ENCODE measurements around the gene LRRC28. TPM values are rescaled to one million over a fixed set of nuclear protein-coding genes. Genes with fewer than 3 reads are reported as not detected.

The LRRC28 gene
- total and polyA plus RNA-seq, 4 donors, result 7.7 to 66.1 (median 13.0) TPM

DNA sequence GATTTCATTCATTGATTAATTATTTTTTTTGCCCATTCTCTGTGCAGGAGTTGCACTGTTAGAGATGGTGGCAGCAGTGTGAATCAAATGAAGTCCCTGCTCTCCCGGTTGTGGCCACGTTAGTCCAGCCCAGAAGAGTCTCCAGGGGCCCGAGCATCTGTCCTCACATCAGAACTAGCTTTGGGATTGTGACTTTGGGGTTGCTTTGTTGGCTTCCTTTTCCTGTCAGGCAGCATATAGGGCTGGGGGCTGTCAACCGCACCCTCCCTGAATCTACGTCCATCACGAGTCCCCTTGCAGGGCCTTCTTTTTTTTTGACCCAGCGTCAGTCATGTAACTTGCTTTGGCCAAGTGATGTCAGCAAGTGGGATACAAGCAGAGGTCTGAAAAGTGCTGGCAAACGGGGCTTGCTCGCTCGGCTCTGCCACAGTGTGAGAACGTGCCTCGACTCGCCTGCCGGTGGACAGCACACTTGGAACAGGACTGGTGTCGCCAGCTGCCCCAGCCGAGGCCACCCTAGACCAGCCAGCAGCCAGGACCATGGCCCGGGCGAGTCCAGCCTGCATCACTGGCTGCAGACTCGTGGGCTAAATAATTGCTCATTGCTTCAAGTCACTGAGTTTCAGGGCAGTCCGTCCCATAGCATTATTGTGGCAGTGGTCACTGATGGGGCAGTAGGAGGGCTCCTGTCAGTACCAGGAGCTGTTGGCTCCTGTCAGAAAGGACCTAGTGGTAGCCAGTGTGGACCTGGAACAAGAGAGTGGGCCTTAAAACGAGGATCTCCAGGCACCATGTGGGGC is 162.9 kb downstream of the LRRC28 start:
- no peak for DNase-seq
- no peak overlapping the region for H3K4me3 ChIP-seq
- no peaks in the 10 kb centered on the region for H3K27me3 ChIP-seq (ENCODE audit: control insufficient read depth in 3 of 3, insufficient read depth in 3 of 3, low read length in 2 of 3)
- 89 to 94% methylated on average over 21 of the region's 21 CpGs for WGBS, 2 donors
- ATAC-seq (ENCODE audit: insufficient read depth, low FRiP score), result no peak
- H3K9me3 ChIP-seq (ENCODE audit: control insufficient read depth in 4 of 4, insufficient read depth in 3 of 4, low read length in 3 of 4), result no peaks in the 10 kb centered on the region
- H3K9ac ChIP-seq (ENCODE audit: insufficient read depth in 1 of 2, low read length in 2 of 2), result no peak overlapping the region
- TF ChIP-seq, protein P1, sequence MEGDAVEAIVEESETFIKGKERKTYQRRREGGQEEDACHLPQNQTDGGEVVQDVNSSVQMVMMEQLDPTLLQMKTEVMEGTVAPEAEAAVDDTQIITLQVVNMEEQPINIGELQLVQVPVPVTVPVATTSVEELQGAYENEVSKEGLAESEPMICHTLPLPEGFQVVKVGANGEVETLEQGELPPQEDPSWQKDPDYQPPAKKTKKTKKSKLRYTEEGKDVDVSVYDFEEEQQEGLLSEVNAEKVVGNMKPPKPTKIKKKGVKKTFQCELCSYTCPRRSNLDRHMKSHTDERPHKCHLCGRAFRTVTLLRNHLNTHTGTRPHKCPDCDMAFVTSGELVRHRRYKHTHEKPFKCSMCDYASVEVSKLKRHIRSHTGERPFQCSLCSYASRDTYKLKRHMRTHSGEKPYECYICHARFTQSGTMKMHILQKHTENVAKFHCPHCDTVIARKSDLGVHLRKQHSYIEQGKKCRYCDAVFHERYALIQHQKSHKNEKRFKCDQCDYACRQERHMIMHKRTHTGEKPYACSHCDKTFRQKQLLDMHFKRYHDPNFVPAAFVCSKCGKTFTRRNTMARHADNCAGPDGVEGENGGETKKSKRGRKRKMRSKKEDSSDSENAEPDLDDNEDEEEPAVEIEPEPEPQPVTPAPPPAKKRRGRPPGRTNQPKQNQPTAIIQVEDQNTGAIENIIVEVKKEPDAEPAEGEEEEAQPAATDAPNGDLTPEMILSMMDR (IDR thresholded peaks at IDR 0.05; ENCODE audit: control extremely low read depth, extremely low read depth), result no peak
- no peaks in the 10 kb centered on the region for H3K36me3 ChIP-seq (ENCODE audit: control insufficient read depth in 4 of 4, insufficient read depth in 4 of 4, low read length in 4 of 4)
- peaks cover 0 to 6% (median 4%) of the 10 kb centered on the region in 5 donors for H3K4me1 ChIP-seq (ENCODE audit: control insufficient read depth in 5 of 5, insufficient read depth in 5 of 5, low read length in 5 of 5)
- H3K27ac ChIP-seq (ENCODE audit: low read depth in 1 of 2, low read length in 1 of 2), result no peak overlapping the region

DNA sequence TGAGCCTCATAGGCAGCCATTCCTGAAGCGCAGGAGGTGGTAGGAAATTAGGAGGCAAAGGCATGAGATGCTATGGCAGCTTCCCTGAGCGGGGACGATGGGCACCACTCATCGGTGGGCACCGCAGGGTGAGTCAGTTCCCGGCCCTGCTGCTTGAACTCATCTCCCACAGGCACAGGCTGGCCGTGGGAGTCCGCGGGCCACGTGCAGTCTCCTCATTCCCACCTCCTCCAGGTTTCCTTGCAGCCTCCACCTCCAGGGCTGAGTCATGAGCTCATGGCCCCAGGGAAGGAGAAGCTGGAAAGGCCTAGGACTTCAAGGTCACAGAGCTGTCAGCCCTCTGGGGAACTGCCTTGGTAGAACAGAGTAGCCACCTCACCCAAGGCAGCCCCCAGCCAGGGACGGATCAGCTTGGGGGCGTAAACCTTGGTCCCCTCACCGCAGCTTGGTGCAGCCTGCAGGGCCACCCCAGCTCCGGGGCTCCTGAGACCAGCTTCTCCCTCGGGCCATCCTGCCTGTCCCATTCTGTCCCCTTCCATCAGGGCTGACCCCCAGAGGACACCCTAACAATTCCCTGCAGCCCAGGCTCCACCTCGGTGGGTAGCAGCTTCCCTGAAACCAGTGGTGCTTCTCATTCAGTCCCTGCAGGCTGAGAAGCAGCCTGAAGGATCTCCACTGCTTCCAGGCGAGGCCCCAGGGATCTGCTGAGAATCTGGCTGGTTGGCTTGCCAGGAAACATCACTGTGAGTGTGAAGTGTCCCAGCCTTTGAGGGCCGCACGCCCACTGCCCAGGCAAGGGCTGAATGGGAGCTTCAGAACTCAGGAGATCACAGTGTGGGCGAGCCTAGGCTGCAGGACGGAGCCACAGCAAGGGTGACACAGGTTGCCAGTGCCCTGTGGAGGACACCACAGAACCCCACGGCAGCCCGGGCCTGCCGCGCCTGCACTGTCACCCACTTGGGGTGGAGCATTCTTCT is 163.8 kb downstream of the LRRC28 start:
- no peaks in the 10 kb centered on the region for H3K9me3 ChIP-seq (ENCODE audit: control insufficient read depth in 4 of 4, insufficient read depth in 3 of 4, low read length in 3 of 4)
- peaks cover 0 to 4% (median 0%) of the 10 kb centered on the region in 5 donors for H3K4me1 ChIP-seq (ENCODE audit: control insufficient read depth in 5 of 5, insufficient read depth in 5 of 5, low read length in 5 of 5)
- 93 to 97% methylated on average over 25 of the region's 25 CpGs for WGBS, 2 donors
- no peak overlapping the region for H3K9ac ChIP-seq (ENCODE audit: insufficient read depth in 1 of 2, low read length in 2 of 2)
- no peak overlapping the region for H3K4me3 ChIP-seq
- no peaks in the 10 kb centered on the region for H3K27me3 ChIP-seq (ENCODE audit: control insufficient read depth in 3 of 3, insufficient read depth in 3 of 3, low read length in 2 of 3)
- ATAC-seq (ENCODE audit: insufficient read depth, low FRiP score) (no peak), DNase-seq (peak in 1 of 3 donors; percentile 24)
- no peak overlapping the region for H3K27ac ChIP-seq (ENCODE audit: low read depth in 1 of 2, low read length in 1 of 2)
- TF ChIP-seq, protein P1 (IDR thresholded peaks at IDR 0.05; ENCODE audit: control extremely low read depth, extremely low read depth), result no peak
- H3K36me3 ChIP-seq (ENCODE audit: control insufficient read depth in 4 of 4, insufficient read depth in 4 of 4, low read length in 4 of 4), result no peaks in the 10 kb centered on the region

DNA sequence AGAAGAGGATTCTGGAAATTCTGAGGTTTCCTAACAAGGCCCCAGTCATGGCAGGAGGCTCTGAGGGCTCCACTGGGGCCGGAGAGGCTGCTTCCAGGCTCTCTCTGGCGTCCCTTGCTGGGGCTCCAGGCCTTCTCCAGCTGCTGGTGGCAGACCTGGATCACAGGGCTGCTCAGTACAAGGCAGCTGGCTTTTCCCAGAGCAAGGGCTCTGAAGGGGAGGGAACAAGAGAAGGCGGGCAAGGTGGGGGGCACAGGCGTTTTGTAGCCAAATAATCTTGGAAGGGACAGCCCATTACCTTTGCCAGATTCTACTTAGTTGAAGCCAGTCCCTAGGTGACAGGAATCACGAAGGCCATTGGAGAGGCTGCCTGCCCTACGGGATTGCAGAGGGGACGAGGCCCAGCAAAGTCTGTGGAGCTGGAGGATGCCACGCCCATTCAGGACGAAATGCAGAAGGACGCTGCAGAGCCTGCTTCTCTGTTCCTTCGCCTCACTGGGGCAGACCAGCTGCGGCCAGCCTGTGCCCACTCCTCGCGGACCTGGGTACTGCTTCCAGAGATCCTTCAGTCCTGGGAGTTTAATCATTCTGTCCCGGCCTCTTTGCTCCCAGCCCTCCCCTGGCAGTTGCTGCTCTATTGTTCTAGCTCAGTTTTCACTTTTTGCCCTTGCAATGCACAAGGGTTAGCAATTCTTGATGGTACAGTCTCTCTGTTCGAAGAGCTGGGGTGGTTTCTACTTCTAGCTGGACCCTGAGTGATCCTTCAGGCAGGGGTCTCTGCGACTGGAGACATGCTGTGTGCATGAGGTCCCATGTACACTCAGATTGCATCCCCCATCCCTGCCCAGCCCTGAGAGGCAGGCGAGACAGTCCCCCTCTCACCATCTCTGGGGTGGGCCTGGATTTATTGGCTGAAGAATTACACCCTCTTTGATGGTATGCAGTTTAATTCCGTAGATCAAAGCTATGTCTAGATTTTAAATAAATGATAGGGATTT is 165.2 kb downstream of the LRRC28 start:
- no peak for ATAC-seq (ENCODE audit: insufficient read depth, low FRiP score)
- Histone ChIP-seq H3K36me3 (ENCODE audit: control insufficient read depth in 4 of 4, insufficient read depth in 4 of 4, low read length in 4 of 4) (no peaks in the 10 kb centered on the region), H3K9me3 (ENCODE audit: control insufficient read depth in 4 of 4, insufficient read depth in 3 of 4, low read length in 3 of 4) (no peaks in the 10 kb centered on the region), H3K4me3 (no peak overlapping the region), H3K4me1 (ENCODE audit: control insufficient read depth in 5 of 5, insufficient read depth in 5 of 5, low read length in 5 of 5) (peaks cover 0 to 4% (median 0%) of the 10 kb centered on the region in 5 donors), H3K27me3 (ENCODE audit: control insufficient read depth in 3 of 3, insufficient read depth in 3 of 3, low read length in 2 of 3) (no peaks in the 10 kb centered on the region), H3K9ac (ENCODE audit: insufficient read depth in 1 of 2, low read length in 2 of 2) (no peak overlapping the region), H3K27ac (ENCODE audit: low read depth in 1 of 2, low read length in 1 of 2) (no peak overlapping the region)
- TF ChIP-seq, protein P1 (IDR thresholded peaks at IDR 0.05; ENCODE audit: control extremely low read depth, extremely low read depth), result no peak
- WGBS, 2 donors, result 72 to 76% methylated on average over 19 of the region's 19 CpGs
- DNase-seq, result no peak
